IMR-90 (cell line): ENCODE measurements around the gene PLD6. TPM values are rescaled to one million over a fixed set of nuclear protein-coding genes. Genes with fewer than 3 reads are reported as not detected.
A peak's percentile ranks its signal among the peaks of the same experiment; 100 is the strongest.

Experiments
- ATAC-seq: fragments of 200-7000 bp; cut with Tn5 transposase; 2 replicates; pipeline ENCODE4 v1.9.1; 2020; ENCODE audit warnings: low read depth, mild to moderate bottlenecking, moderate library complexity
- BruUV-seq: library from RNA; stranded (reverse); fragments of 400-500 nt; replicated peaks from 2 replicates; lab custom pipeline; 2021; lab: Mats Ljungman, UMichigan
- CTCF ChIA-PET: fragments of 300-600 bp; formaldehyde crosslinking; extraction: SDS; loops from one replicate; lab custom pipeline; 2021; ENCODE audit warnings: antibody characterized with exemption; lab: Yijun Ruan, JAX
- POLR2A ChIA-PET: fragments of 300-600 bp; sonication (Branson Sonifier 250); formaldehyde crosslinking; loops from one replicate; lab custom pipeline; 2022; ENCODE audit warnings: antibody characterized with exemption; ENCODE audit not compliant: unreplicated experiment; lab: Charles Lee
- DNase-seq: peaks from one replicate; pipeline ENCODE4 v3.0.0; 2013
- H2AFZ ChIP-seq: replicated peaks from 2 replicates; pipeline ENCODE3; 2013; ENCODE audit warnings: low read length, mild to moderate bottlenecking; ENCODE audit not compliant: poor library complexity
- H2AK5ac ChIP-seq: 2 replicates; pipeline ENCODE4 v1.6.1; 2013; ENCODE audit warnings: low read depth, low read length, inconsistent platforms
- H2AK9ac ChIP-seq: replicated peaks from 2 replicates; pipeline ENCODE3; 2013; ENCODE audit warnings: mild to moderate bottlenecking, low read depth, low read length, moderate library complexity; ENCODE audit not compliant: poor library complexity
- H2BK120ac ChIP-seq: 2 replicates; pipeline ENCODE4 v1.6.1; 2013; ENCODE audit warnings: low read depth, low read length, inconsistent platforms
- H2BK15ac ChIP-seq: 3 replicates; pipeline ENCODE4 v1.6.1; 2013; ENCODE audit warnings: low read depth, low read length, inconsistent platforms
- H2BK20ac ChIP-seq: 2 replicates; pipeline ENCODE4 v1.6.1; 2013; ENCODE audit warnings: low read depth, mild to moderate bottlenecking, inconsistent platforms, low read length, moderate library complexity
- H2BK5ac ChIP-seq: 2 replicates; pipeline ENCODE4 v1.6.1; 2013; ENCODE audit warnings: mild to moderate bottlenecking, low read depth, low read length, inconsistent platforms; ENCODE audit not compliant: poor library complexity, severe bottlenecking
- H3K14ac ChIP-seq: replicated peaks from 2 replicates; pipeline ENCODE4 v1.6.1; 2013; ENCODE audit warnings: low read depth, low read length, inconsistent platforms
- H3K18ac ChIP-seq: 2 replicates; pipeline ENCODE4 v1.6.1; 2013; ENCODE audit warnings: low read depth, low read length, control low read depth
- H3K23ac ChIP-seq: 2 replicates; pipeline ENCODE4 v1.6.1; 2013; ENCODE audit warnings: low read depth, low read length, inconsistent platforms
- H3K27ac ChIP-seq: 2 replicates; pipeline ENCODE4 v1.5.1; 2013; ENCODE audit warnings: mild to moderate bottlenecking, control low read depth, low read length; ENCODE audit not compliant: insufficient read depth
- H3K27me3 ChIP-seq: 2 replicates; pipeline ENCODE4 v1.6.1; 2013; ENCODE audit warnings: low read length; ENCODE audit not compliant: control insufficient read depth, insufficient read depth
- H3K36me3 ChIP-seq: 2 replicates; pipeline ENCODE4 v1.6.1; 2013; ENCODE audit warnings: low read length, mixed read lengths; ENCODE audit not compliant: control insufficient read depth, insufficient read depth
- H3K4ac ChIP-seq: 2 replicates; pipeline ENCODE4 v1.6.1; 2013; ENCODE audit warnings: low read depth, low read length, inconsistent platforms
- H3K4me1 ChIP-seq: 2 replicates; pipeline ENCODE4 v1.6.1; 2013; ENCODE audit warnings: low read length, mixed read lengths; ENCODE audit not compliant: control insufficient read depth, insufficient read depth
- H3K4me2 ChIP-seq: 2 replicates; pipeline ENCODE4 v1.6.1; 2013; ENCODE audit warnings: low read depth, mild to moderate bottlenecking, control low read depth, low read length, moderate library complexity
- H3K4me3 ChIP-seq: 2 replicates; pipeline ENCODE4 v1.5.1; 2013; ENCODE audit warnings: low read depth, mild to moderate bottlenecking, control low read depth, low read length, moderate library complexity; ENCODE audit not compliant: insufficient read depth
- H3K56ac ChIP-seq: 2 replicates; pipeline ENCODE4 v1.6.1; 2013; ENCODE audit warnings: low read length, inconsistent platforms; ENCODE audit not compliant: insufficient read depth; ENCODE audit errors: extremely low read depth
- H3K79me1 ChIP-seq, 2 experiments: 2 replicates each; pipeline ENCODE4 v1.6.1; 2013; ENCODE audit warnings: low read length in 2 of 2, inconsistent platforms in 1 of 2, low read depth in 1 of 2
- H3K9ac ChIP-seq: 2 replicates; pipeline ENCODE4 v1.6.1; 2013; ENCODE audit warnings: low read depth, low read length, control low read depth
- H3K9me1 ChIP-seq: 2 replicates; pipeline ENCODE4 v1.6.1; 2013; ENCODE audit warnings: low read length, inconsistent platforms; ENCODE audit not compliant: insufficient read depth
- H3K9me3 ChIP-seq: 2 replicates; pipeline ENCODE4 v1.6.1; 2013; ENCODE audit warnings: low read length; ENCODE audit not compliant: control insufficient read depth, insufficient read depth
- H4K20me1 ChIP-seq: 2 replicates; pipeline ENCODE4 v1.6.1; 2013; ENCODE audit warnings: low read length, inconsistent platforms; ENCODE audit not compliant: insufficient read depth
- H4K5ac ChIP-seq: 2 replicates; pipeline ENCODE4 v1.6.1; 2013; ENCODE audit warnings: mild to moderate bottlenecking, low read depth, low read length, control low read depth
- H4K8ac ChIP-seq, 2 experiments: 2 replicates each; pipeline ENCODE4 v1.6.1; 2013; ENCODE audit warnings: low read depth in 2 of 2, low read length in 2 of 2, control low read depth in 1 of 2, inconsistent platforms in 1 of 2
- H4K91ac ChIP-seq: 2 replicates; pipeline ENCODE4 v1.6.1; 2013; ENCODE audit warnings: low read depth, low read length, inconsistent platforms; ENCODE audit not compliant: insufficient read depth
- BHLHE40 ChIP-seq: fragments of 150-350 bp; IDR thresholded peaks from 2 replicates; pipeline ENCODE4 v1.6.1; 2016; ENCODE audit warnings: mild to moderate bottlenecking, low read depth, low read length
- CEBPB ChIP-seq: IDR thresholded peaks from 2 replicates; pipeline ENCODE4 v1.6.1; 2012; ENCODE audit warnings: low read depth, low read length, improper control_type of control experiment
- CHD1 ChIP-seq: IDR thresholded peaks from 2 replicates; pipeline ENCODE4 v1.6.1; 2012; ENCODE audit warnings: low read depth, low read length, improper control_type of control experiment
- FOS ChIP-seq: fragments of 150-350 bp; IDR thresholded peaks from 2 replicates; pipeline ENCODE4 v1.6.1; 2016; ENCODE audit warnings: low read depth, low read length
- MAFK ChIP-seq: IDR thresholded peaks from 2 replicates; pipeline ENCODE4 v1.6.1; 2012; ENCODE audit warnings: low read depth, low read length, improper control_type of control experiment
- MAZ ChIP-seq: IDR thresholded peaks from 2 replicates; pipeline ENCODE4 v1.6.1; 2012; ENCODE audit warnings: low read depth, mild to moderate bottlenecking, low read length, improper control_type of control experiment, moderate library complexity, borderline replicate concordance
- MXI1 ChIP-seq: IDR thresholded peaks from 2 replicates; pipeline ENCODE4 v1.6.1; 2012; ENCODE audit warnings: low read depth, mild to moderate bottlenecking, low read length, moderate library complexity, borderline replicate concordance
- NFE2L2 ChIP-seq: fragments of 150-350 bp; IDR thresholded peaks from 2 replicates; pipeline ENCODE4 v1.6.1; 2016; ENCODE audit warnings: low read depth, mild to moderate bottlenecking, low read length
- RAD21 ChIP-seq: IDR thresholded peaks from 2 replicates; pipeline ENCODE4 v1.6.1; 2012; ENCODE audit warnings: low read length, improper control_type of control experiment
- RFX5 ChIP-seq: IDR thresholded peaks from 2 replicates; pipeline ENCODE4 v1.8.0; 2012; ENCODE audit warnings: low read depth, mild to moderate bottlenecking, low read length, moderate library complexity
- SMC3 ChIP-seq: fragments of 150-350 bp; IDR thresholded peaks from 2 replicates; pipeline ENCODE4 v1.6.1; 2016; ENCODE audit warnings: low read depth, mild to moderate bottlenecking, antibody characterized with exemption, low read length, moderate library complexity
- WGBS, 2 experiments: methylation state at CpG; one replicate each; pipeline versions ENCODE4 v1.1.5 to v1.1.7; 2013; ENCODE audit warnings: missing lambda C conversion rate in 2 of 2; ENCODE audit not compliant: insufficient read length in 1 of 2; ENCODE audit errors: extremely low coverage in 2 of 2; 5-methylcytosine and 5-hydroxymethylcytosine counted together
- dilution Hi-C: fragments of 300-500 bp; cut with HindIII; formaldehyde crosslinking; loops from one replicate; pipeline ENCODE4 v1.14.3; 2018; ENCODE audit warnings: low sequenced_read_pairs; ENCODE audit not compliant: unreplicated experiment
- in situ Hi-C: fragments of 300-500 bp; cut with MboI; formaldehyde crosslinking; loops from 3 replicates; pipeline ENCODE4 v1.14.3; 2019; ENCODE audit warnings: low sequenced_read_pairs, inconsistent platforms, mixed read lengths
- intact Hi-C: fragments of 100-400 bp; cut with micrococcal nuclease; formaldehyde crosslinking; loops from 2 replicates; pipeline ENCODE4 v1.10.0; 2022
- polyA plus RNA-seq, 3 experiments: library from polyadenylated mRNA; depleted of rRNA; stranded (reverse); fragments of >200 nt; gene quantifications; 2 replicates each; pipeline ENCODE4 v1.2.3, GENCODE V29; 2012; ENCODE audit warnings: low replicate concordance in 1 of 3
- total RNA-seq: library from RNA; depleted of rRNA; stranded (reverse); fragments of >200 nt; gene quantifications from 2 replicates; pipeline ENCODE4 v1.2.3, GENCODE V29; 2012
- TF ChIP-seq, protein P1 (sequence below): fragments of 150-350 bp; IDR thresholded peaks from 2 replicates; pipeline ENCODE4 v1.6.1; 2017; ENCODE audit warnings: mild to moderate bottlenecking, antibody characterized with exemption, low read length, low read depth
- TF ChIP-seq, protein P2 (sequence below): conservative IDR thresholded peaks from 2 replicates; pipeline ENCODE4 v1.5.1; 2012; ENCODE audit warnings: mild to moderate bottlenecking, low read depth, low read length, improper control_type of control experiment
- TF ChIP-seq, protein P3 (sequence below): fragments of 150-350 bp; IDR thresholded peaks from 2 replicates; pipeline ENCODE4 v1.6.1; 2016; ENCODE audit warnings: low read depth, mild to moderate bottlenecking, low read length, moderate library complexity, borderline replicate concordance

Gene PLD6
- total and polyA plus RNA-seq, 2 of the 4 experiments (the other 2 are of a cell fraction): 1.1 to 1.5 TPM

DNA sequence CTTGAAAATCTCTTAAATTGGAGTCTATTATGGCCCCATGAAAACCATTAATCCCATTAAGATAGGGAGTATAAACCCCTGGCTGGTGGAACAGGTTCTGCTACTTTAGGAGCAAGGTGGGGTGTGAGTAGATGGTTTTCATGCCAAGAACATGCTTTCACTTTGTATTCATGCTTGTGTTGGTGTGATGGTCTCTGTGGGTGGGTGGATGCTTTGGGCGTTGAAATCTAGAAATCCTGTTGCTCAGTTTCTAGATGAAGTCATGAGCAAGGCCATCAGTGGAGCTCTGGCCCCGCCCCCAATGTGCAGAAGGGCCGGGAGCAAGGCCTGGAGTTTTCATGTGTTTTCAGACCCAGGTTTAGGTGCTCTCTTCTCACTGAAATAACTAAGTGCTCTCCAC, 20.1 kb downstream of the PLD6 start:
- peak; percentile 12 for DNase-seq
- peaks cover 13% of the 10 kb centered on the region for H3K4me1 ChIP-seq
- H4K5ac ChIP-seq: no peak overlapping the region
- no peak overlapping the region for H2BK120ac ChIP-seq
- no peak overlapping the region for H4K8ac ChIP-seq
- no peak overlapping the region for H3K4ac ChIP-seq
- H3K36me3 ChIP-seq: peaks cover 41% of the 10 kb centered on the region
- H3K9me3 ChIP-seq: no peaks in the 10 kb centered on the region
- no peak overlapping the region for H3K9ac ChIP-seq
- ChIA-PET POLR2A (no interaction called here), CTCF (no interaction called here)
- H4K20me1 ChIP-seq: no peaks in the 10 kb centered on the region
- peaks cover 0 to 24% of the 10 kb centered on the region in 2 experiments; a peak in 3 of 4 replicates for H3K79me1 ChIP-seq
- no peak overlapping the region for H2AK9ac ChIP-seq
- in situ Hi-C loops (no loop called here), intact Hi-C loops (no loop called here), dilution Hi-C loops (no loop called here)
- H2BK20ac ChIP-seq: no peak overlapping the region
- no peak overlapping the region for H2BK5ac ChIP-seq
- H4K91ac ChIP-seq: no peak overlapping the region
- ATAC-seq: no peak
- no peak overlapping the region for H2AK5ac ChIP-seq
- H3K23ac ChIP-seq: no peak overlapping the region
- no peak overlapping the region for H2BK15ac ChIP-seq
- WGBS, 2 experiments: no CpG with 5 or more reads among the region's 3 CpGs
- H3K9me1 ChIP-seq: peaks cover 12% of the 10 kb centered on the region
- no peak overlapping the region for H3K4me2 ChIP-seq
- no peak overlapping the region for H3K4me3 ChIP-seq
- H3K56ac ChIP-seq: no peak overlapping the region
- H3K18ac ChIP-seq: no peak overlapping the region
- H2AFZ ChIP-seq: no peak overlapping the region
- BruUV-seq: no TSS peak
- no peaks in the 10 kb centered on the region for H3K27me3 ChIP-seq
- H3K14ac ChIP-seq: no peak overlapping the region
- TF ChIP-seq, protein P1, sequence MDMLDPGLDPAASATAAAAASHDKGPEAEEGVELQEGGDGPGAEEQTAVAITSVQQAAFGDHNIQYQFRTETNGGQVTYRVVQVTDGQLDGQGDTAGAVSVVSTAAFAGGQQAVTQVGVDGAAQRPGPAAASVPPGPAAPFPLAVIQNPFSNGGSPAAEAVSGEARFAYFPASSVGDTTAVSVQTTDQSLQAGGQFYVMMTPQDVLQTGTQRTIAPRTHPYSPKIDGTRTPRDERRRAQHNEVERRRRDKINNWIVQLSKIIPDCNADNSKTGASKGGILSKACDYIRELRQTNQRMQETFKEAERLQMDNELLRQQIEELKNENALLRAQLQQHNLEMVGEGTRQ: no peak
- TF ChIP-seq SMC3: no peak
- TF ChIP-seq, protein P2, sequence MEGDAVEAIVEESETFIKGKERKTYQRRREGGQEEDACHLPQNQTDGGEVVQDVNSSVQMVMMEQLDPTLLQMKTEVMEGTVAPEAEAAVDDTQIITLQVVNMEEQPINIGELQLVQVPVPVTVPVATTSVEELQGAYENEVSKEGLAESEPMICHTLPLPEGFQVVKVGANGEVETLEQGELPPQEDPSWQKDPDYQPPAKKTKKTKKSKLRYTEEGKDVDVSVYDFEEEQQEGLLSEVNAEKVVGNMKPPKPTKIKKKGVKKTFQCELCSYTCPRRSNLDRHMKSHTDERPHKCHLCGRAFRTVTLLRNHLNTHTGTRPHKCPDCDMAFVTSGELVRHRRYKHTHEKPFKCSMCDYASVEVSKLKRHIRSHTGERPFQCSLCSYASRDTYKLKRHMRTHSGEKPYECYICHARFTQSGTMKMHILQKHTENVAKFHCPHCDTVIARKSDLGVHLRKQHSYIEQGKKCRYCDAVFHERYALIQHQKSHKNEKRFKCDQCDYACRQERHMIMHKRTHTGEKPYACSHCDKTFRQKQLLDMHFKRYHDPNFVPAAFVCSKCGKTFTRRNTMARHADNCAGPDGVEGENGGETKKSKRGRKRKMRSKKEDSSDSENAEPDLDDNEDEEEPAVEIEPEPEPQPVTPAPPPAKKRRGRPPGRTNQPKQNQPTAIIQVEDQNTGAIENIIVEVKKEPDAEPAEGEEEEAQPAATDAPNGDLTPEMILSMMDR: no peak
- TF ChIP-seq MAZ: no peak
- TF ChIP-seq CEBPB: no peak
- no peak for TF ChIP-seq RAD21
- TF ChIP-seq, protein P3, sequence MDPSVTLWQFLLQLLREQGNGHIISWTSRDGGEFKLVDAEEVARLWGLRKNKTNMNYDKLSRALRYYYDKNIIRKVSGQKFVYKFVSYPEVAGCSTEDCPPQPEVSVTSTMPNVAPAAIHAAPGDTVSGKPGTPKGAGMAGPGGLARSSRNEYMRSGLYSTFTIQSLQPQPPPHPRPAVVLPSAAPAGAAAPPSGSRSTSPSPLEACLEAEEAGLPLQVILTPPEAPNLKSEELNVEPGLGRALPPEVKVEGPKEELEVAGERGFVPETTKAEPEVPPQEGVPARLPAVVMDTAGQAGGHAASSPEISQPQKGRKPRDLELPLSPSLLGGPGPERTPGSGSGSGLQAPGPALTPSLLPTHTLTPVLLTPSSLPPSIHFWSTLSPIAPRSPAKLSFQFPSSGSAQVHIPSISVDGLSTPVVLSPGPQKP: no peak
- no peak for TF ChIP-seq BHLHE40
- TF ChIP-seq FOS: no peak
- no peak for TF ChIP-seq CHD1
- no peak for TF ChIP-seq RFX5
- TF ChIP-seq NFE2L2: no peak
- TF ChIP-seq MXI1: no peak
- no peak for TF ChIP-seq MAFK
- H3K27ac ChIP-seq: no peak overlapping the region
